Raji (cell line): ENCODE measurements around the gene CDC5L.

ENCODE experiments used
- POLR2A ChIP-seq: IDR thresholded peaks from 2 replicates; pipeline ENCODE4 v1.6.1; 2011; ENCODE audit warnings: low read depth, low read length, control low read depth; ENCODE audit not compliant: insufficient read depth

The CDC5L gene

GRCh38 chr6:44471271-44471981 lies 83.9 kb downstream of the CDC5L start:
- no peak for TF ChIP-seq POLR2A

- no peak for TF ChIP-seq POLR2A
These were observed 84.9 kb downstream of the CDC5L start for GRCh38 chr6:44472250-44472945.

- no peak for TF ChIP-seq POLR2A
These were observed 86.1 kb downstream of the CDC5L start for GRCh38 chr6:44473393-44474189.

- no peak for TF ChIP-seq POLR2A
These were observed 86.7 kb downstream of the CDC5L start for GRCh38 chr6:44474190-44474631.

- no peak for TF ChIP-seq POLR2A
These were observed 87.1 kb downstream of the CDC5L start for GRCh38 chr6:44474643-44475042.

GRCh38 chr6:44475417-44475778 lies 87.9 kb downstream of the CDC5L start:
- TF ChIP-seq POLR2A, result no peak

- TF ChIP-seq POLR2A, result no peak
These were observed 88.4 kb downstream of the CDC5L start for GRCh38 chr6:44475779-44476434.

GRCh38 chr6:44476849-44477248 lies 89.3 kb downstream of the CDC5L start:
- TF ChIP-seq POLR2A, result no peak

GRCh38 chr6:44477293-44477894 lies 89.9 kb downstream of the CDC5L start:
- TF ChIP-seq POLR2A, result no peak

- TF ChIP-seq POLR2A, result no peak
These were observed 90.7 kb downstream of the CDC5L start for GRCh38 chr6:44478158-44478557.

- no peak for TF ChIP-seq POLR2A
These were observed 91.2 kb downstream of the CDC5L start for GRCh38 chr6:44478591-44479254.

GRCh38 chr6:44480097-44480541 lies 92.6 kb downstream of the CDC5L start:
- no peak for TF ChIP-seq POLR2A

- no peak for TF ChIP-seq POLR2A
These were observed 93.5 kb downstream of the CDC5L start for GRCh38 chr6:44481056-44481455.

GRCh38 chr6:44481760-44482159 lies 94.3 kb downstream of the CDC5L start:
- no peak for TF ChIP-seq POLR2A
